Bronchial epithelial cell (primary cell): ENCODE measurements around the gene SLC32A1. TPM values are rescaled to one million over a fixed set of nuclear protein-coding genes. Genes with fewer than 3 reads are reported as not detected.

Source experiments
- DNase-seq: peaks from one replicate; pipeline ENCODE4 v3.0.0-alpha.2; 2010; ENCODE audit warnings: low read depth
- FAIRE-seq: peaks from 2 replicates; lab custom pipeline; 2011; peaks lifted over from hg19 to GRCh38; lab: Jason Lieb, UNC
- H3K27me3 ChIP-seq: 2 replicates; pipeline ENCODE4 v1.5.1; 2011; ENCODE audit warnings: low read length; ENCODE audit not compliant: control insufficient read depth, insufficient read depth
- H3K36me3 ChIP-seq: 2 replicates; pipeline ENCODE4 v1.5.1; 2011; ENCODE audit warnings: low read length; ENCODE audit not compliant: control insufficient read depth, insufficient read depth
- H3K4me3 ChIP-seq: 2 replicates; pipeline ENCODE4 v1.5.1; 2011; ENCODE audit warnings: mild to moderate bottlenecking, low read depth, low read length, control low read depth
- total RNA-seq: library from RNA; depleted of rRNA; stranded (reverse); fragments of >200 nt; gene quantifications from 2 replicates; pipeline ENCODE4 v1.2.1, GENCODE V29; 2014
- TF ChIP-seq, protein P1 (sequence below): IDR thresholded peaks from 2 replicates; pipeline ENCODE4 v1.5.1; 2011; ENCODE audit warnings: mild to moderate bottlenecking, moderate library complexity, low read length, control low read depth, inconsistent platforms; ENCODE audit not compliant: insufficient read depth, severe bottlenecking

The SLC32A1 gene
- total RNA-seq, 1 donor from 2014 or later: under 0.01 TPM

- DNase-seq (no peak), FAIRE-seq (no peak)
- TF ChIP-seq, protein P1, sequence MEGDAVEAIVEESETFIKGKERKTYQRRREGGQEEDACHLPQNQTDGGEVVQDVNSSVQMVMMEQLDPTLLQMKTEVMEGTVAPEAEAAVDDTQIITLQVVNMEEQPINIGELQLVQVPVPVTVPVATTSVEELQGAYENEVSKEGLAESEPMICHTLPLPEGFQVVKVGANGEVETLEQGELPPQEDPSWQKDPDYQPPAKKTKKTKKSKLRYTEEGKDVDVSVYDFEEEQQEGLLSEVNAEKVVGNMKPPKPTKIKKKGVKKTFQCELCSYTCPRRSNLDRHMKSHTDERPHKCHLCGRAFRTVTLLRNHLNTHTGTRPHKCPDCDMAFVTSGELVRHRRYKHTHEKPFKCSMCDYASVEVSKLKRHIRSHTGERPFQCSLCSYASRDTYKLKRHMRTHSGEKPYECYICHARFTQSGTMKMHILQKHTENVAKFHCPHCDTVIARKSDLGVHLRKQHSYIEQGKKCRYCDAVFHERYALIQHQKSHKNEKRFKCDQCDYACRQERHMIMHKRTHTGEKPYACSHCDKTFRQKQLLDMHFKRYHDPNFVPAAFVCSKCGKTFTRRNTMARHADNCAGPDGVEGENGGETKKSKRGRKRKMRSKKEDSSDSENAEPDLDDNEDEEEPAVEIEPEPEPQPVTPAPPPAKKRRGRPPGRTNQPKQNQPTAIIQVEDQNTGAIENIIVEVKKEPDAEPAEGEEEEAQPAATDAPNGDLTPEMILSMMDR: no peak
- no peak overlapping the region for H3K4me3 ChIP-seq
- H3K27me3 ChIP-seq: peaks cover 70% of the 10 kb centered on the region
- H3K36me3 ChIP-seq: no peaks in the 10 kb centered on the region
Observed at GRCh38 chr20:38722683-38723016, 1.6 kb upstream of the SLC32A1 start.

- H3K27me3 ChIP-seq: peaks cover 76% of the 10 kb centered on the region
- no peak overlapping the region for H3K4me3 ChIP-seq
- TF ChIP-seq, protein P1: no peak
- no peak for DNase-seq
- FAIRE-seq: no peak
- no peaks in the 10 kb centered on the region for H3K36me3 ChIP-seq
Observed at GRCh38 chr20:38723017-38723847, 1.1 kb upstream of the SLC32A1 start.

DNA sequence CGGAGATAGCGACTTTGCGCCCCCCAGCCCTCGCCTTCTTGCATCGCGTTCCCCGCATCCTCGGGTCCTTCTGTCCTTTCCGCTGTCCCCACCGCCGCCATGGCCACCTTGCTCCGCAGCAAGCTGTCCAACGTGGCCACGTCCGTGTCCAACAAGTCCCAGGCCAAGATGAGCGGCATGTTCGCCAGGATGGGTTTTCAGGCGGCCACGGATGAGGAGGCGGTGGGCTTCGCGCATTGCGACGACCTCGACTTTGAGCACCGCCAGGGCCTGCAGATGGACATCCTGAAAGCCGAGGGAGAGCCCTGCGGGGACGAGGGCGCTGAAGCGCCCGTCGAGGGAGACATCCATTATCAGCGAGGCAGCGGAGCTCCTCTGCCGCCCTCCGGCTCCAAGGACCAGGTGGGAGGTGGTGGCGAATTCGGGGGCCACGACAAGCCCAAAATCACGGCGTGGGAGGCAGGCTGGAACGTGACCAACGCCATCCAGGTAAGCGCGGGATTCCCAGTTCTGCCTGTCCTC lies 401 bp downstream of the SLC32A1 start:
- no peak for FAIRE-seq
- no peak for DNase-seq
- Histone ChIP-seq H3K4me3 (no peak overlapping the region), H3K36me3 (no peaks in the 10 kb centered on the region), H3K27me3 (peaks cover 86% of the 10 kb centered on the region)
- TF ChIP-seq, protein P1: no peak

GRCh38 chr20:38725148-38725901 lies 1.0 kb downstream of the SLC32A1 start:
- Histone ChIP-seq H3K4me3 (no peak overlapping the region), H3K36me3 (no peaks in the 10 kb centered on the region), H3K27me3 (peaks cover 86% of the 10 kb centered on the region)
- DNase-seq: no peak
- TF ChIP-seq, protein P1: no peak
- no peak for FAIRE-seq

DNA sequence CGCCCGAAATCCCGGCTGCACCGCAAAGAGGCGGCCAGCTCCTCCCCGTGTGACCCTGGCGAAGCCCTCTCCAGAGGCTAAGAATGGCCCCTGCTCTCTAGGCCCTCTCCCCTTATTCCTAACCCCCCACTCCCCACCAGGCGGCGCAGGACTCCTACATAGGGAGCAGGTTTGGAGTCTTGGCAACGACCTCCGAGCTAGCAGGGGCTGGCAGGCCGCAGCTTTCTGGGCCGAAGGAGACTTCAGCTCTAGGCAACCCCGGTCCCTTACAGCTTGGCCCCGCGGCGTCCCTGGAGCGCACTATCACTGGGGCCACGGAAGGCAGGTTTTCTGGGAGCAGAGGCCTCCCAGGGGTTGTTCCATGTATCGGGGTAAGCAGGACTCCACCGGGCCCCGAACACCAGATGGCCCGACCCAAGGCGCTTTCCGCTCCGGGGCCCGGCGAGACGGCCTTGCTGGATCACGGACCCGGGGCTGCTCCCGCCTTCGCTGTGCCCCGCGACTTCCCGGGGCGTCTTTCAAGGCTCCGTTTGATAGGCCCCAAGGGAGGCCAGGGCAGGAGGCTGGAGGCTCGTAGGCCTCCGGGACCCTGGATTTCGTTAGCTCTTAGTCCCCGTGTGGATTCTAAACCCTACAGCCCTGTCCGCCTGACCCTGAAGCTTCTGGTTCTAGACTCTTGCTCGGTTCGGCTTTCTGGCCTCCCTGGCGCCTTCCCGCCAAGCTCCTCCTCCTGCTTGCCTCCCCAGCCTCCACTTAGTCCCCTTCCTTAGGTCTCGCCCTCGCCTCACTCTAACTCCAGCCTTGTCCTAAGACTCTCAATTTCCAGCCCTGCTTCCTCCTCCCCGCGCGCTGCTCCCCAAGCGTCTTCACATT lies 1.9 kb downstream of the SLC32A1 start:
- no peak for DNase-seq
- no peak for FAIRE-seq
- Histone ChIP-seq H3K4me3 (no peak overlapping the region), H3K27me3 (peaks cover 88% of the 10 kb centered on the region), H3K36me3 (no peaks in the 10 kb centered on the region)
- TF ChIP-seq, protein P1: peak; percentile 48
